LNCAP (cell line): ENCODE data around the gene SDS.

Experiments used
- TF ChIP-seq, protein P1 (sequence below): fragments of 450-650 bp; IDR thresholded peaks from 2 replicates; pipeline ENCODE4 v1.5.1; 2017; ENCODE audit warnings: mild to moderate bottlenecking

The SDS gene

DNA sequence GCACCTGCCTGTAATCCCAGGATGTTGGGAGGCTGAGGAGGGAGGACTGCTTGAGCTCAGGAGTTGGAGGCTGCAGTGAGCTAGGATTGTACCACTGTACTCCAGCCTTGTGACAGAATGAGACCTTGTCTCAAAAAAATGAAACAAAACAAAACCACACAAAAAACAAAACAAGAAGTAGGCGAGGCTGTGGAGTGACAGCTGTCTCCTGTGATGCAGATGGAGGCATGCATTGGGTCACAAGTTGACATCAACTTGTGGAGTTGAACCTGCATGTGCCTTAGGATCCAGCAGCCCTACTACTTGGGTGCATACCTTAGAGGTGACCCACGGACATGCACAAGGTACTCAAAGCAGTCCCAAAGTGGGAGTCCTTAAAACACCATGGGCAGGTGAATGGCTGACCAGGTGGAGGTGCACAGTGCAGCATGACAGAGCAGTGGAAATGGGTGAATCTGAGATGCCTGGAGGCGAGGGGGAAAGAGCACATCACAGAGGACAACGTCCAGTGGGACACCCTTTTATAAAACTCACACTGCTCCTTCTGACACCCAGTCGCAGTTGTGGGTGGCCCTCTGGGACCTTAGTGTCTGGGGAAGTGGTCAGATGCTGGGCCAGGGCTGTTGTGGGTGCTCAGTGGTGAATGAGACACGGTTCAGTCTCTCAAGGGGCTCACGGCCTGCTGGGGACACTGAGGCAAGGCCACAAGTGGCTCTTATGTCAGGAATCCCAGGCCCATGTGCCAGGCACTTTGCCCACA lies 32.6 kb downstream of the SDS start:
- TF ChIP-seq, protein P1, sequence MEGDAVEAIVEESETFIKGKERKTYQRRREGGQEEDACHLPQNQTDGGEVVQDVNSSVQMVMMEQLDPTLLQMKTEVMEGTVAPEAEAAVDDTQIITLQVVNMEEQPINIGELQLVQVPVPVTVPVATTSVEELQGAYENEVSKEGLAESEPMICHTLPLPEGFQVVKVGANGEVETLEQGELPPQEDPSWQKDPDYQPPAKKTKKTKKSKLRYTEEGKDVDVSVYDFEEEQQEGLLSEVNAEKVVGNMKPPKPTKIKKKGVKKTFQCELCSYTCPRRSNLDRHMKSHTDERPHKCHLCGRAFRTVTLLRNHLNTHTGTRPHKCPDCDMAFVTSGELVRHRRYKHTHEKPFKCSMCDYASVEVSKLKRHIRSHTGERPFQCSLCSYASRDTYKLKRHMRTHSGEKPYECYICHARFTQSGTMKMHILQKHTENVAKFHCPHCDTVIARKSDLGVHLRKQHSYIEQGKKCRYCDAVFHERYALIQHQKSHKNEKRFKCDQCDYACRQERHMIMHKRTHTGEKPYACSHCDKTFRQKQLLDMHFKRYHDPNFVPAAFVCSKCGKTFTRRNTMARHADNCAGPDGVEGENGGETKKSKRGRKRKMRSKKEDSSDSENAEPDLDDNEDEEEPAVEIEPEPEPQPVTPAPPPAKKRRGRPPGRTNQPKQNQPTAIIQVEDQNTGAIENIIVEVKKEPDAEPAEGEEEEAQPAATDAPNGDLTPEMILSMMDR = no peak

DNA sequence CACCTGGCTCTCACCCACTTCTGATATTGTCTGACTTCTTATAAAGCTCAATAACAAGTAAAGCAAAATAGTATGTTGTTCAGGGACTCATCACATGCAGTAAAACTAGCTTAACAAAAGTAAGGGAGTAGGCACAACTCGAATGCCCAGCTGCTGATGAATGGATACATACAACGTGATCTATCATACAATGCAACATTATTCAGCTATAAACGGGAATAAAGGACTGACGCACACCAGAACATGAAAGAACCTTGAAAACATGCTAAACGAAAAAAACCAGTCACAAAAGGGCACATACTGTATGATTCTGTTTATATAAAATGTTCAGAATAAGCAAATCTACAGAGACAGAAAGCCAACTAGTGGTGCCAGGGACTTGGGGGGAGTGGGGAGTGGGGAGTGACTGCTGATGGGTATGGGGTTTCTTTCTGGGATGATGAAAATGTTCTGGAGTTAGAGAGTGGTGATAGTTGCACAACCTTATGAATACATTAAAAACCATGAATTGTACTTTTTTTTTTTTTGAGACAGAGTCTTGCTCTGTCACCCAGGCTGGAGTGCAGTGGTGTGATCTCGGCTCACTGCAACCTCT lies 34.2 kb downstream of the SDS start:
- TF ChIP-seq, protein P1 = no peak

GRCh38 chr12:113368331-113368730 lies 35.4 kb downstream of the SDS start:
- TF ChIP-seq, protein P1 = no peak

DNA sequence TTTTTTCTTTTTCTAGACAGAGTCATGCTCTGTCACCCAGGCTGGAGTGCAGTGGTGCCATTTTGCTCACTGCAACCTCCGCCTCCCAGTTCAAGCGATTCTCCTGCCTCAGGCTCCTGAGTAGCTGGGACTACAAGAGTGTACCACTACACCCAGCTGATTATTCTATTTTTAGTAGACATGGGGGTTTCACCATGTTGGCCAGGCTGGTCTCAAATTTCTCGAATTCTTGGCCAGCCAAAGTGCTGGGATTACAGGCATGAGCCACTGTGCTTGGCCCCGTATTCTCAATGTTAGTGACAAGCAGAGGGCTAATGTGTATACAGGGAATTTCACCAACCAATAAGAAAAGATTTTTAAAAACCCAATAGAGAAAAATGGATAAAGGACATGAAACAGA lies 36.9 kb downstream of the SDS start:
- TF ChIP-seq, protein P1 = no peak

- TF ChIP-seq, protein P1 = no peak
Measured at GRCh38 chr12:113365639-113366395, 37.9 kb downstream of the SDS start.

DNA sequence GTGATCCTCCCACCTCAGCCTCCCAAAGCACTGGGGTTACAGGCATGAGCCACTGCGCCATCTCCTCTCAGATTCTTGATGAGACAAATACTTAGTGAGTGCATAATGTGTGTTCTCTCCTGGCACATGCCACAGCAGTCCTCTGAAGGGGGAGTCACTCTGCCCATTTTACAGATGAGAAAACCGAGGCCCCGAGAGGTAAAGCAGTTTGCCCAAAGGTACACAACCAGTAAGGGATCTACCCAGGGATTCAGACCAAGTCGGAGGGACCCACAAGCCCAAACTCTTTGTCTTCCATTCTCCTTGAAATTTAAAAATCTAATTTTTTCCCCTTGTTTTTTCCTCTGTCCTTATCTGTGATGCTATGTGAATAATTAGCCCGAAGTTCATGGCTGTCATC lies 39.0 kb downstream of the SDS start:
- TF ChIP-seq, protein P1 = no peak

DNA sequence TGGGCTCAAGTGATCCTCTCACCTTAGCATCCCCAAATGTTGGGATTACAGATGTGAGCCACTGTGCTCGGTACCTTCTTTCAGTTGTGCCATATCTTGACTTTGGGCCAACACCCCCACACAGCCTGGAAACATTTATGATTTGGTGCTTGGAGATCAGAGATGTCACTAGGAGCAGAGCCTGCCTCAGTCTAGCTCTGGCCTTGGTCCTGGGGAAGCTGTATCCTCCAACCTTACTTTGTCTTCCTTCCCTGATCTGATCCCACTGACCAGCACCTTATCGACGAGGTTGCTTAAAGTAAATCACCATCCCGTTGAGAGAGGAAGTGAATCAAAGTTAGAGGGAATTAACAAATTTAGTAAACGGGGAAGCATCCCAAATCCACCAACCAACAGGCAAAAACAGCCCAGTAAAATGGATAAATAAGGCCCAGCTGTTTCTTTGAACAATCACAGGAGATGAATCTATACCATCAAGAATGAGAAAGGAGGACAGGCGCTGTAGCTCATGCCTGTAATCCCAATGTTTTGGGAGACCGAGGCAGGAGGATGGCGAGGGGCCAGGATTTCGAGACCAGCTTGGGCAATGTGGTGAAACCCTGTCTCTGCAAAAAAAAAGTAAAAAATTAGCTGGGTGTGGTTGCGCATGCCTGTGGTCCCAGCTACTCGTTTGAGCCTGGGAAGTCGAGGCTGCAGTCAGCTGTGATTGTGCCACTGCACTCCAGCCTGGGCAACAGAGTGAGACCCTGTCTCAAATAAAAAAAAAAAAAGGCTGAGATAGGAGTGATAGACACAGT lies 41.9 kb downstream of the SDS start:
- TF ChIP-seq, protein P1 = no peak
